M059J (cell line): ENCODE data around the gene LIMK1. TPM values are rescaled to one million over a fixed set of nuclear protein-coding genes. Genes with fewer than 3 reads are reported as not detected.
"Not testable (repeated sequence)": the region's sequence is repeated elsewhere in the genome, so short reads cannot be mapped to it uniquely, and the experiment has no call there.

ENCODE experiments used
- DNase-seq: peaks from one replicate; pipeline ENCODE4 v3.0.0-alpha.2; 2012; ENCODE audit warnings: low read depth
- total RNA-seq: library from RNA; depleted of rRNA; stranded (reverse); fragments of >200 nt; shearing (Covaris generic); gene quantifications from 2 replicates; pipeline ENCODE4 v1.2.3, GENCODE V29; 2014; rRNA removed

LIMK1 gene
- total RNA-seq, result 55.1 and 105 TPM in 2 replicates

GRCh38 chr7:74083117-74083876 is at the start of gene LIMK1:
Gene LIMK1, plus strand, starts transcription at chr7:74083804. Its CDS starts 187 bp downstream, at chr7:74083991.
- DNase-seq, result peak; percentile 77

- no peak for DNase-seq
These were observed 46.0 kb upstream of the LIMK1 start for GRCh38 chr7:74037609-74038008.

- DNase-seq, result no peak
These were observed 45.2 kb upstream of the LIMK1 start for GRCh38 chr7:74038194-74038961.

GRCh38 chr7:74039337-74039736 is 44.3 kb upstream of the LIMK1 start:
- no peak for DNase-seq

- DNase-seq, result no peak
These were observed 43.4 kb upstream of the LIMK1 start for GRCh38 chr7:74040101-74040790.

GRCh38 chr7:74040791-74041520 is 42.6 kb upstream of the LIMK1 start:
- DNase-seq, result no peak

GRCh38 chr7:74042746-74043522 is 40.7 kb upstream of the LIMK1 start:
- DNase-seq, result no peak

- no peak for DNase-seq
These were observed 40.1 kb upstream of the LIMK1 start for GRCh38 chr7:74043523-74043951.

GRCh38 chr7:74044366-74045350 is 38.9 kb upstream of the LIMK1 start:
- no peak for DNase-seq

- not testable (repeated sequence) for DNase-seq
These were observed 37.0 kb upstream of the LIMK1 start for GRCh38 chr7:74046581-74046980.

GRCh38 chr7:74047804-74048380 is 35.7 kb upstream of the LIMK1 start:
- DNase-seq, result no peak

GRCh38 chr7:74048999-74049599 is 34.5 kb upstream of the LIMK1 start:
- DNase-seq, result no peak

- no peak for DNase-seq
These were observed 33.4 kb upstream of the LIMK1 start for GRCh38 chr7:74049997-74050798.

GRCh38 chr7:74051193-74051592 is 32.4 kb upstream of the LIMK1 start:
- DNase-seq, result no peak

- DNase-seq, result peak; percentile 54
These were observed 31.8 kb upstream of the LIMK1 start for GRCh38 chr7:74051629-74052410.

GRCh38 chr7:74052628-74053027 is 31.0 kb upstream of the LIMK1 start:
- no peak for DNase-seq

- DNase-seq, result no peak
These were observed 29.9 kb upstream of the LIMK1 start for GRCh38 chr7:74053589-74054186.
